HEK293 (cell line): ENCODE data around the gene LHFPL3.

ENCODE experiments used
- CTCF ChIA-PET: fragments of 350-600 bp; formaldehyde crosslinking; extraction: SDS; loops from one replicate; lab custom pipeline; 2021; ENCODE audit warnings: antibody characterized with exemption; lab: Yijun Ruan, JAX
- POLR2A ChIA-PET: fragments of 300-600 bp; formaldehyde crosslinking; extraction: SDS; loops from one replicate; lab custom pipeline; 2020; ENCODE audit warnings: antibody characterized with exemption, inconsistent platforms; lab: Yijun Ruan, JAX
- H3K27ac ChIP-seq: fragments of 200-500 bp; sonication (Bioruptor generic); 2 replicates; pipeline ENCODE4 v1.5.1; 2014; ENCODE audit warnings: low read depth, low read length, control low read depth, inconsistent platforms; ENCODE audit errors: extremely low read depth
- H3K36me3 ChIP-seq, 2 experiments: fragments of 200-500 bp in 1 of 2; sonication (Bioruptor generic) in 1 of 2; 1 replicate in 1 of 2; 2 replicates in 1 of 2; pipeline ENCODE4 v1.5.1; 2014 to 2017; ENCODE audit warnings: inconsistent platforms in 2 of 2, low read length in 2 of 2; ENCODE audit not compliant: control insufficient read depth in 2 of 2, insufficient read depth in 1 of 2
- H3K4me1 ChIP-seq: fragments of 200-500 bp; sonication (Bioruptor generic); 2 replicates; pipeline ENCODE4 v1.5.1; 2014; ENCODE audit warnings: mild to moderate bottlenecking, low read length, inconsistent platforms; ENCODE audit not compliant: control insufficient read depth, insufficient read depth
- H3K4me3 ChIP-seq: 2 replicates; pipeline ENCODE4 v1.5.1; 2011; ENCODE audit warnings: low read depth, mild to moderate bottlenecking, control low read depth, low read length, moderate library complexity
- H3K9me3 ChIP-seq: fragments of 200-500 bp; sonication (Bioruptor generic); 2 replicates; pipeline ENCODE4 v1.5.1; 2014; ENCODE audit warnings: low read depth, low read length, inconsistent platforms; ENCODE audit not compliant: control insufficient read depth, insufficient read depth
- BCL11A ChIP-seq: fragments of 450-650 bp; formaldehyde crosslinking; IDR thresholded peaks from 2 replicates; pipeline ENCODE4 v1.5.1; 2016; ENCODE audit warnings: low read depth, missing biosample characterization, missing genetic modification characterization
- HOXC10 ChIP-seq: sonication (generic); formaldehyde crosslinking; IDR thresholded peaks from 2 replicates; pipeline ENCODE4 v1.8.1; 2023; ENCODE audit warnings: mild to moderate bottlenecking, missing genetic modification reagents
- INSM2 ChIP-seq: fragments of 450-650 bp; formaldehyde crosslinking; IDR thresholded peaks from 2 replicates; pipeline ENCODE4 v1.5.1; 2016; ENCODE audit warnings: missing biosample characterization, missing genetic modification characterization
- OVOL3 ChIP-seq: fragments of 450-650 bp; formaldehyde crosslinking; IDR thresholded peaks from 2 replicates; pipeline ENCODE4 v1.5.1; 2016; ENCODE audit warnings: missing biosample characterization, missing genetic modification characterization
- SETDB1 ChIP-seq: IDR thresholded peaks from one replicate; pipeline ENCODE4 v1.6.1; 2017; ENCODE audit warnings: mild to moderate bottlenecking, low read length, moderate library complexity, mixed read lengths; ENCODE audit not compliant: insufficient read length
- SP3 ChIP-seq: fragments of 450-650 bp; formaldehyde crosslinking; IDR thresholded peaks from 2 replicates; pipeline ENCODE4 v1.5.1; 2016; ENCODE audit warnings: missing biosample characterization, missing genetic modification characterization
- SP7 ChIP-seq: fragments of 450-650 bp; formaldehyde crosslinking; IDR thresholded peaks from 2 replicates; pipeline ENCODE4 v1.5.1; 2016; ENCODE audit warnings: missing biosample characterization, missing genetic modification characterization
- TCF7L2 ChIP-seq: IDR thresholded peaks from 2 replicates; pipeline ENCODE4 v1.6.1; 2011; ENCODE audit warnings: low read depth, mild to moderate bottlenecking, inconsistent platforms, low read length, moderate library complexity, borderline replicate concordance
- ZFHX2 ChIP-seq: fragments of 450-650 bp; formaldehyde crosslinking; conservative IDR thresholded peaks from 2 replicates; pipeline ENCODE4 v1.5.1; 2016; ENCODE audit warnings: missing biosample characterization, missing genetic modification characterization
- ZFP37 ChIP-seq: fragments of 450-650 bp; formaldehyde crosslinking; IDR thresholded peaks from 2 replicates; pipeline ENCODE4 v1.5.1; 2016; ENCODE audit warnings: missing biosample characterization, missing genetic modification characterization
- ZFP69B ChIP-seq: fragments of 450-650 bp; formaldehyde crosslinking; IDR thresholded peaks from 2 replicates; pipeline ENCODE4 v1.5.1; 2016; ENCODE audit warnings: missing biosample characterization, missing genetic modification characterization
- ZNF121 ChIP-seq: fragments of 450-650 bp; formaldehyde crosslinking; IDR thresholded peaks from 2 replicates; pipeline ENCODE4 v1.5.1; 2016; ENCODE audit warnings: missing biosample characterization, missing genetic modification characterization
- ZNF133 ChIP-seq: fragments of 450-650 bp; formaldehyde crosslinking; IDR thresholded peaks from 2 replicates; pipeline ENCODE4 v1.5.1; 2016; ENCODE audit warnings: missing biosample characterization, missing genetic modification characterization
- ZNF184 ChIP-seq: fragments of 450-650 bp; IDR thresholded peaks from 2 replicates; pipeline ENCODE4 v1.5.1; 2018; ENCODE audit warnings: missing biosample characterization, mild to moderate bottlenecking, missing genetic modification characterization
- ZNF214 ChIP-seq: fragments of 450-650 bp; formaldehyde crosslinking; IDR thresholded peaks from 2 replicates; pipeline ENCODE4 v1.5.1; 2017; ENCODE audit warnings: missing biosample characterization, mild to moderate bottlenecking, missing genetic modification characterization, borderline replicate concordance
- ZNF37A ChIP-seq: fragments of 450-650 bp; IDR thresholded peaks from 2 replicates; pipeline ENCODE4 v1.5.1; 2018; ENCODE audit warnings: missing biosample characterization, missing genetic modification characterization
- ZNF488 ChIP-seq: fragments of 450-650 bp; formaldehyde crosslinking; IDR thresholded peaks from 2 replicates; pipeline ENCODE4 v1.5.1; 2016; ENCODE audit warnings: missing biosample characterization, missing genetic modification characterization
- ZNF501 ChIP-seq: fragments of 450-650 bp; formaldehyde crosslinking; IDR thresholded peaks from 2 replicates; pipeline ENCODE4 v1.5.1; 2016; ENCODE audit warnings: missing biosample characterization, missing genetic modification characterization
- ZNF514 ChIP-seq: fragments of 450-650 bp; formaldehyde crosslinking; IDR thresholded peaks from 2 replicates; pipeline ENCODE4 v1.5.1; 2016; ENCODE audit warnings: missing biosample characterization, missing genetic modification characterization
- ZNF560 ChIP-seq: fragments of 450-650 bp; formaldehyde crosslinking; IDR thresholded peaks from 2 replicates; pipeline ENCODE4 v1.5.1; 2017; ENCODE audit warnings: missing biosample characterization, missing genetic modification characterization, borderline replicate concordance
- ZNF610 ChIP-seq: fragments of 450-650 bp; formaldehyde crosslinking; IDR thresholded peaks from 2 replicates; pipeline ENCODE4 v1.5.1; 2016; ENCODE audit warnings: missing biosample characterization, missing genetic modification characterization, borderline replicate concordance
- ZNF626 ChIP-seq: fragments of 450-650 bp; sonication (Bioruptor Pico); formaldehyde crosslinking; IDR thresholded peaks from 2 replicates; pipeline ENCODE4 v1.5.1; 2018; ENCODE audit warnings: missing biosample characterization, missing genetic modification characterization, inconsistent platforms
- ZNF768 ChIP-seq: fragments of 450-650 bp; formaldehyde crosslinking; IDR thresholded peaks from 2 replicates; pipeline ENCODE4 v1.5.1; 2018; ENCODE audit warnings: missing biosample characterization, mild to moderate bottlenecking, missing genetic modification characterization
- TF ChIP-seq, protein P1 (sequence below): fragments of 450-650 bp; formaldehyde crosslinking; IDR thresholded peaks from 2 replicates; pipeline ENCODE4 v1.5.1; 2017; ENCODE audit warnings: missing biosample characterization, missing genetic modification characterization
- TF ChIP-seq, protein P2 (sequence below): IDR thresholded peaks from 2 replicates; pipeline ENCODE4 v1.6.1; 2011; ENCODE audit warnings: mild to moderate bottlenecking, low read depth, low read length, borderline replicate concordance
- TF ChIP-seq, protein P3 (sequence below): fragments of 450-650 bp; formaldehyde crosslinking; IDR thresholded peaks from 2 replicates; pipeline ENCODE4 v1.5.1; 2016; ENCODE audit warnings: missing biosample characterization, missing genetic modification characterization
- TF ChIP-seq, protein P4 (sequence below): fragments of 450-650 bp; formaldehyde crosslinking; IDR thresholded peaks from 2 replicates; pipeline ENCODE4 v1.5.1; 2016; ENCODE audit warnings: missing biosample characterization, missing genetic modification characterization

Gene LHFPL3

GRCh38 chr7:104845557-104845956, 517.2 kb downstream of the LHFPL3 start:
- CTCF ChIA-PET, result no interaction called here
- Histone ChIP-seq H3K27ac (no peak overlapping the region), H3K4me3 (no peak overlapping the region), H3K9me3 (no peaks in the 10 kb centered on the region), H3K4me1 (no peaks in the 10 kb centered on the region), H3K36me3 (no peaks in the 10 kb centered on the region)
- TF ChIP-seq SP3 (tag by site-specific recombination) (no peak), TCF7L2 (no peak), ZNF514 (tag by site-specific recombination) (no peak), ZNF488 (tag by site-specific recombination) (no peak), INSM2 (tag by site-specific recombination) (no peak), ZNF37A (tag by site-specific recombination) (no peak), ZNF184 (tag by site-specific recombination) (no peak), ZNF610 (tag by site-specific recombination) (no peak), ZNF121 (no peak)
- TF ChIP-seq, protein P1, sequence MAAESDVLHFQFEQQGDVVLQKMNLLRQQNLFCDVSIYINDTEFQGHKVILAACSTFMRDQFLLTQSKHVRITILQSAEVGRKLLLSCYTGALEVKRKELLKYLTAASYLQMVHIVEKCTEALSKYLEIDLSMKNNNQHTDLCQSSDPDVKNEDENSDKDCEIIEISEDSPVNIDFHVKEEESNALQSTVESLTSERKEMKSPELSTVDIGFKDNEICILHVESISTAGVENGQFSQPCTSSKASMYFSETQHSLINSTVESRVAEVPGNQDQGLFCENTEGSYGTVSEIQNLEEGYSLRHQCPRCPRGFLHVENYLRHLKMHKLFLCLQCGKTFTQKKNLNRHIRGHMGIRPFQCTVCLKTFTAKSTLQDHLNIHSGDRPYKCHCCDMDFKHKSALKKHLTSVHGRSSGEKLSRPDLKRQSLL (tag by site-specific recombination), result no peak
- TF ChIP-seq, protein P2, sequence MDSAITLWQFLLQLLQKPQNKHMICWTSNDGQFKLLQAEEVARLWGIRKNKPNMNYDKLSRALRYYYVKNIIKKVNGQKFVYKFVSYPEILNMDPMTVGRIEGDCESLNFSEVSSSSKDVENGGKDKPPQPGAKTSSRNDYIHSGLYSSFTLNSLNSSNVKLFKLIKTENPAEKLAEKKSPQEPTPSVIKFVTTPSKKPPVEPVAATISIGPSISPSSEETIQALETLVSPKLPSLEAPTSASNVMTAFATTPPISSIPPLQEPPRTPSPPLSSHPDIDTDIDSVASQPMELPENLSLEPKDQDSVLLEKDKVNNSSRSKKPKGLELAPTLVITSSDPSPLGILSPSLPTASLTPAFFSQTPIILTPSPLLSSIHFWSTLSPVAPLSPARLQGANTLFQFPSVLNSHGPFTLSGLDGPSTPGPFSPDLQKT, result no peak
- POLR2A ChIA-PET, result no interaction called here

GRCh38 chr7:104846731-104847130, 518.3 kb downstream of the LHFPL3 start:
- Histone ChIP-seq H3K9me3 (no peaks in the 10 kb centered on the region), H3K36me3 (no peaks in the 10 kb centered on the region), H3K27ac (no peak overlapping the region), H3K4me3 (no peak overlapping the region), H3K4me1 (no peaks in the 10 kb centered on the region)
- TF ChIP-seq ZNF626 (tag by site-specific recombination) (no peak), ZFP69B (tag by site-specific recombination) (no peak), SP7 (tag by site-specific recombination) (no peak), HOXC10 (no peak), ZNF514 (tag by site-specific recombination) (no peak), ZNF501 (tag by site-specific recombination) (no peak), SETDB1 (no peak), ZFHX2 (tag by site-specific recombination) (no peak), ZNF560 (tag by site-specific recombination) (no peak), ZNF768 (tag by site-specific recombination) (no peak), ZNF214 (tag by site-specific recombination) (no peak), ZNF133 (tag by site-specific recombination) (no peak), OVOL3 (tag by site-specific recombination) (no peak), BCL11A (no peak), ZFP37 (tag by site-specific recombination) (no peak)
- TF ChIP-seq, protein P3, sequence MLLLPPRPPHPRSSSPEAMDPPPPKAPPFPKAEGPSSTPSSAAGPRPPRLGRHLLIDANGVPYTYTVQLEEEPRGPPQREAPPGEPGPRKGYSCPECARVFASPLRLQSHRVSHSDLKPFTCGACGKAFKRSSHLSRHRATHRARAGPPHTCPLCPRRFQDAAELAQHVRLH (tag by site-specific recombination), result no peak
- TF ChIP-seq, protein P4, sequence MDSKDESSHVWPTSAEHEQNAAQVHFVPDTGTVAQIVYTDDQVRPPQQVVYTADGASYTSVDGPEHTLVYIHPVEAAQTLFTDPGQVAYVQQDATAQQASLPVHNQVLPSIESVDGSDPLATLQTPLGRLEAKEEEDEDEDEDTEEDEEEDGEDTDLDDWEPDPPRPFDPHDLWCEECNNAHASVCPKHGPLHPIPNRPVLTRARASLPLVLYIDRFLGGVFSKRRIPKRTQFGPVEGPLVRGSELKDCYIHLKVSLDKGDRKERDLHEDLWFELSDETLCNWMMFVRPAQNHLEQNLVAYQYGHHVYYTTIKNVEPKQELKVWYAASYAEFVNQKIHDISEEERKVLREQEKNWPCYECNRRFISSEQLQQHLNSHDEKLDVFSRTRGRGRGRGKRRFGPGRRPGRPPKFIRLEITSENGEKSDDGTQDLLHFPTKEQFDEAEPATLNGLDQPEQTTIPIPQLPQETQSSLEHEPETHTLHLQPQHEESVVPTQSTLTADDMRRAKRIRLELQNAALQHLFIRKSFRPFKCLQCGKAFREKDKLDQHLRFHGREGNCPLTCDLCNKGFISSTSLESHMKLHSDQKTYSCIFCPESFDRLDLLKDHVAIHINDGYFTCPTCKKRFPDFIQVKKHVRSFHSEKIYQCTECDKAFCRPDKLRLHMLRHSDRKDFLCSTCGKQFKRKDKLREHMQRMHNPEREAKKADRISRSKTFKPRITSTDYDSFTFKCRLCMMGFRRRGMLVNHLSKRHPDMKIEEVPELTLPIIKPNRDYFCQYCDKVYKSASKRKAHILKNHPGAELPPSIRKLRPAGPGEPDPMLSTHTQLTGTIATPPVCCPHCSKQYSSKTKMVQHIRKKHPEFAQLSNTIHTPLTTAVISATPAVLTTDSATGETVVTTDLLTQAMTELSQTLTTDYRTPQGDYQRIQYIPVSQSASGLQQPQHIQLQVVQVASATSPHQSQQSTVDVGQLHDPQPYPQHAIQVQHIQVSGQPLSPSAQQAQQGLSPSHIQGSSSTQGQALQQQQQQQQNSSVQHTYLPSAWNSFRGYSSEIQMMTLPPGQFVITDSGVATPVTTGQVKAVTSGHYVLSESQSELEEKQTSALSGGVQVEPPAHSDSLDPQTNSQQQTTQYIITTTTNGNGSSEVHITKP, result no peak
- ChIA-PET POLR2A (no interaction called here), CTCF (interaction anchor here (1.1 to 3.3 kb wide), 12 partner anchors 9 to 615 kb away, joined by 3 to 42 read pairs (median 7); no protein-coding TSS in a partner anchor)
